MG63 (cell line): ENCODE data around the gene FADS1. TPM values are rescaled to one million over a fixed set of nuclear protein-coding genes. Genes with fewer than 3 reads are reported as not detected.

Experiments
- DNase-seq: peaks from one replicate; pipeline ENCODE4 v3.0.0-alpha.2; 2020
- H3K27me3 ChIP-seq: fragments of 250-450 bp; sonication (Bioruptor Pico); 2 replicates; pipeline ENCODE4 v1.5.1; 2020; ENCODE audit warnings: mild to moderate bottlenecking, moderate library complexity
- H3K36me3 ChIP-seq: fragments of 250-450 bp; sonication (Bioruptor Pico); 2 replicates; pipeline ENCODE4 v1.5.1; 2020; ENCODE audit warnings: mild to moderate bottlenecking, moderate library complexity
- H3K4me3 ChIP-seq: fragments of 250-450 bp; sonication (Bioruptor Pico); 2 replicates; pipeline ENCODE4 v1.5.1; 2020; ENCODE audit warnings: mild to moderate bottlenecking, moderate library complexity
- H3K9me3 ChIP-seq: fragments of 250-450 bp; sonication (Bioruptor Pico); 2 replicates; pipeline ENCODE4 v1.5.1; 2020; ENCODE audit warnings: mild to moderate bottlenecking, moderate library complexity
- total RNA-seq: library from RNA; depleted of rRNA; stranded (reverse); fragments of >200 nt; shearing (Covaris generic); gene quantifications from 2 replicates; pipeline ENCODE4 v1.2.3, GENCODE V29; 2014; ENCODE audit warnings: low replicate concordance; rRNA removed

Gene FADS1
- total RNA-seq: 25.4 and 28.3 TPM in 2 replicates

- peak; percentile 96 for DNase-seq
- Histone ChIP-seq H3K27me3 (no peaks in the 10 kb centered on the region), H3K36me3 (peaks cover 3% of the 10 kb centered on the region), H3K9me3 (no peaks in the 10 kb centered on the region), H3K4me3 (peak within 1 kb of the TSS; percentile 54)
These were observed at the start of gene FADS1 for GRCh38 chr11:61816736-61817455. TSS of gene FADS1 (minus strand) at chr11:61817003. CDS start at chr11:61816929, 74 bp downstream.

GRCh38 chr11:61866231-61866957 is 49.6 kb upstream of the FADS1 start:
- DNase-seq: no peak
- Histone ChIP-seq H3K27me3 (no peaks in the 10 kb centered on the region), H3K36me3 (no peaks in the 10 kb centered on the region), H3K4me3 (no peak overlapping the region), H3K9me3 (no peaks in the 10 kb centered on the region)

GRCh38 chr11:61864814-61865775 is 48.3 kb upstream of the FADS1 start:
- DNase-seq: no peak
- no peaks in the 10 kb centered on the region for H3K27me3 ChIP-seq
- no peak overlapping the region for H3K4me3 ChIP-seq
- no peaks in the 10 kb centered on the region for H3K36me3 ChIP-seq
- H3K9me3 ChIP-seq: no peaks in the 10 kb centered on the region

- Histone ChIP-seq H3K4me3 (no peak overlapping the region), H3K36me3 (no peaks in the 10 kb centered on the region), H3K9me3 (no peaks in the 10 kb centered on the region), H3K27me3 (no peaks in the 10 kb centered on the region)
- no peak for DNase-seq
These were observed 46.8 kb upstream of the FADS1 start for GRCh38 chr11:61863548-61864081.

GRCh38 chr11:61862714-61863547 is 46.1 kb upstream of the FADS1 start:
- H3K27me3 ChIP-seq: no peaks in the 10 kb centered on the region
- no peaks in the 10 kb centered on the region for H3K36me3 ChIP-seq
- no peak for DNase-seq
- H3K4me3 ChIP-seq: no peak overlapping the region
- H3K9me3 ChIP-seq: no peaks in the 10 kb centered on the region

- H3K27me3 ChIP-seq: no peaks in the 10 kb centered on the region
- no peak for DNase-seq
- H3K36me3 ChIP-seq: no peaks in the 10 kb centered on the region
- H3K4me3 ChIP-seq: no peak overlapping the region
- H3K9me3 ChIP-seq: no peaks in the 10 kb centered on the region
These were observed 44.8 kb upstream of the FADS1 start for GRCh38 chr11:61861634-61862033.

- H3K36me3 ChIP-seq: no peaks in the 10 kb centered on the region
- no peaks in the 10 kb centered on the region for H3K27me3 ChIP-seq
- no peaks in the 10 kb centered on the region for H3K9me3 ChIP-seq
- H3K4me3 ChIP-seq: no peak overlapping the region
- peak; percentile 51 for DNase-seq
These were observed 43.5 kb upstream of the FADS1 start for GRCh38 chr11:61860054-61860903.

GRCh38 chr11:61855939-61856680 is 39.3 kb upstream of the FADS1 start:
- Histone ChIP-seq H3K27me3 (no peaks in the 10 kb centered on the region), H3K9me3 (no peaks in the 10 kb centered on the region), H3K4me3 (no peak overlapping the region), H3K36me3 (no peaks in the 10 kb centered on the region)
- no peak for DNase-seq

- Histone ChIP-seq H3K4me3 (no peak overlapping the region), H3K36me3 (no peaks in the 10 kb centered on the region), H3K27me3 (no peaks in the 10 kb centered on the region), H3K9me3 (no peaks in the 10 kb centered on the region)
- DNase-seq: no peak
These were observed 38.3 kb upstream of the FADS1 start for GRCh38 chr11:61854966-61855714.

- Histone ChIP-seq H3K9me3 (no peaks in the 10 kb centered on the region), H3K27me3 (no peaks in the 10 kb centered on the region), H3K4me3 (no peak overlapping the region), H3K36me3 (no peaks in the 10 kb centered on the region)
- no peak for DNase-seq
These were observed 37.5 kb upstream of the FADS1 start for GRCh38 chr11:61854206-61854895.

GRCh38 chr11:61853698-61854169 is 36.9 kb upstream of the FADS1 start:
- H3K9me3 ChIP-seq: no peaks in the 10 kb centered on the region
- no peak for DNase-seq
- no peaks in the 10 kb centered on the region for H3K36me3 ChIP-seq
- H3K27me3 ChIP-seq: no peaks in the 10 kb centered on the region
- no peak overlapping the region for H3K4me3 ChIP-seq

- Histone ChIP-seq H3K36me3 (no peaks in the 10 kb centered on the region), H3K27me3 (no peaks in the 10 kb centered on the region), H3K4me3 (no peak overlapping the region), H3K9me3 (no peaks in the 10 kb centered on the region)
- DNase-seq: no peak
These were observed 35.1 kb upstream of the FADS1 start for GRCh38 chr11:61851900-61852295.

GRCh38 chr11:61851113-61851899 is 34.5 kb upstream of the FADS1 start:
- no peak for DNase-seq
- Histone ChIP-seq H3K36me3 (no peaks in the 10 kb centered on the region), H3K9me3 (no peaks in the 10 kb centered on the region), H3K27me3 (no peaks in the 10 kb centered on the region), H3K4me3 (no peak overlapping the region)
